ENCODE measurements around the gene GPR17.
A peak's percentile ranks its signal among the peaks of the same experiment; 100 is the strongest.

Gene GPR17

GRCh38 chr2:127698553-127699355, 52.8 kb downstream of the GPR17 start:
- no peak for DNase-seq

DNA sequence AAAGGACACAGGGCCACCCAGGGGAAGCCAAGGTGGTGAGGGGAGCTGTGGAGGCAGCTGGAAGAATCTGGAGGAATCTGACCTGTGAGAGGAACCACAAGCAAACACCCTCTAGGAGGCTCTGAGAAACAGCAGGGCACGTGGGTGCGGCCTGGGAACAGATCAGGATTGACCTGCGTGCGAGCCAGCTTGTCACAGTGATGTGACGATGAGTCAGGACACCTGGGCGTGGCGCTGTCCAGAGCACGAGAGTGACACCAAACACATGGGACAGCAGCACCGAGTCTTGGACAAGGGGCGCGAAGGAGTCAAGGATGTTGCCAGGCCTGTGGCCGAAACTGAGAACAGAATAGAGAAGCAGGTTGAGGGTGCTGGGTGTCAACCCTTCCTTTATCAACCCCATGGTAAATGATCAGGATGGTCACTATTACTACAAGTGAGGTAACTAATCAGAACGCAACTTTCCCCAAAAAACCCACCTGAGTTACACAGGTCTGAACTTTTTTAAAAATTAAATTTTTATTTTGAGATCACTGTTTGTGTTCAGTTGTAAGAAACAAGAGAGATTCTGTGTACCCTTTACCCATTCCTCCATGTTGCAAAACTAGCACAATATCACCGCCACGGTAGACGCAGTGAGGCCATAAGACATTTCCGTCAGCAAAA, 54.7 kb downstream of the GPR17 start:
- DNase-seq = no peak

- peak; percentile 44 to 60 for DNase-seq
Observed at GRCh38 chr2:127701193-127701650, 55.3 kb downstream of the GPR17 start, which contains the start of gene SFT2D3. Gene SFT2D3, plus strand, starts transcription at chr2:127701497. Its CDS starts 32 bp downstream, at chr2:127701529.

- peak; percentile 9 to 28 for DNase-seq
Observed at GRCh38 chr2:127701651-127702394, 55.9 kb downstream of the GPR17 start.

Measured in NCI-H187 (cell line).